ENCODE measurements around the gene WDR46.

Gene WDR46

DNA sequence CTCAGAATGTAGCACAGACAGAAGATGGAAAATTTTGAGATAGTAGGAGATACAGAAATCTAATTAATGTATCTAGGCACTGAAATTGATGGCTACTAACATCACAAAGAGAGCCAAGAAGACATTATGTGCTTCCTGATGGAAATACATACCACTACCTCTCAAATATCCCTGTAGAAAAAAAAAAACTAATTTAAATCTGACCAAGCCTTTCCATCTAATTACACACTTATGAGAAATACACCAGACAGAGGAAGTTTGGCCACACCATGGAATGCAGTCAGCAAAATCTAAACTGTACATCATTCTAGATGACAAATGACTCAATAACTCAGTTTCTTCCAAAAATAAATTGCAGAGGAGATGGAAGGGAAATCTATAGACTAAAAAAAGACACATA lies 36.3 kb downstream of the WDR46 start:
- DNase-seq (ENCODE audit: low read depth): no peak
- TF ChIP-seq, protein P1, sequence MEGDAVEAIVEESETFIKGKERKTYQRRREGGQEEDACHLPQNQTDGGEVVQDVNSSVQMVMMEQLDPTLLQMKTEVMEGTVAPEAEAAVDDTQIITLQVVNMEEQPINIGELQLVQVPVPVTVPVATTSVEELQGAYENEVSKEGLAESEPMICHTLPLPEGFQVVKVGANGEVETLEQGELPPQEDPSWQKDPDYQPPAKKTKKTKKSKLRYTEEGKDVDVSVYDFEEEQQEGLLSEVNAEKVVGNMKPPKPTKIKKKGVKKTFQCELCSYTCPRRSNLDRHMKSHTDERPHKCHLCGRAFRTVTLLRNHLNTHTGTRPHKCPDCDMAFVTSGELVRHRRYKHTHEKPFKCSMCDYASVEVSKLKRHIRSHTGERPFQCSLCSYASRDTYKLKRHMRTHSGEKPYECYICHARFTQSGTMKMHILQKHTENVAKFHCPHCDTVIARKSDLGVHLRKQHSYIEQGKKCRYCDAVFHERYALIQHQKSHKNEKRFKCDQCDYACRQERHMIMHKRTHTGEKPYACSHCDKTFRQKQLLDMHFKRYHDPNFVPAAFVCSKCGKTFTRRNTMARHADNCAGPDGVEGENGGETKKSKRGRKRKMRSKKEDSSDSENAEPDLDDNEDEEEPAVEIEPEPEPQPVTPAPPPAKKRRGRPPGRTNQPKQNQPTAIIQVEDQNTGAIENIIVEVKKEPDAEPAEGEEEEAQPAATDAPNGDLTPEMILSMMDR (IDR thresholded peaks at IDR 0.05; ENCODE audit: control insufficient read depth, insufficient read depth, low read depth, low read length, missing control alignments): no peak
- H3K4me3 ChIP-seq (ENCODE audit: control insufficient read depth, low read depth, low read length): no peak overlapping the region

DNA sequence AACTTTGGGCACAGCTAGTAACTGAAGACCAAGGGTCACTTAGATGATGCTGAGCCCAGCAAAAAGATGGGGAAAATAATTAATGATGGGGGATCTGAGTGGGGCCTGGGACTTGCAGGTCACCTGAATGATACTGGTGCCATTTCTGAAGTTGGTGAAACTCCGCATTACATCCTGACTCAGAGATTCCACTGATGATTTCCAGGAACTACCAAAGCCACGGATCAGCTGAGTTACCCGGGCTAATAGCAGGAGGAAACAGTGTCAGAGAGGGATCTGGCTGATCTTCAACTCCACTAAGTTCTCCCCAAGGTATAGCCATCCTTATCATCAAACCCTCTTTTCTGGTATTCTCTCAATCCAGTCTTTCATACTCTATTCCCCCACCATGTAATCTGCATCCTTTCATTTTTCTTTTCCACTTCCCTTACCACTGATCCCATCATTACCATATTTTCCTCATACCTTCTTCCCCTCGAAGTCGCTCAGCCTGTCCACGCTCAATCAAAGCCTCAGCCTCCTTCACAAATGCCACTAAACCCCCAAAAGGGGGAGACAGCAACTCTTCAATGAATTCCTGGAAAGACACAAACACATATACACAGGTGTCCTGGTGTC lies 37.5 kb downstream of the WDR46 start:
- DNase-seq (ENCODE audit: low read depth): no peak
- H3K4me3 ChIP-seq (ENCODE audit: control insufficient read depth, low read depth, low read length): no peak overlapping the region
- TF ChIP-seq, protein P1 (IDR thresholded peaks at IDR 0.05; ENCODE audit: control insufficient read depth, insufficient read depth, low read depth, low read length, missing control alignments): no peak

DNA sequence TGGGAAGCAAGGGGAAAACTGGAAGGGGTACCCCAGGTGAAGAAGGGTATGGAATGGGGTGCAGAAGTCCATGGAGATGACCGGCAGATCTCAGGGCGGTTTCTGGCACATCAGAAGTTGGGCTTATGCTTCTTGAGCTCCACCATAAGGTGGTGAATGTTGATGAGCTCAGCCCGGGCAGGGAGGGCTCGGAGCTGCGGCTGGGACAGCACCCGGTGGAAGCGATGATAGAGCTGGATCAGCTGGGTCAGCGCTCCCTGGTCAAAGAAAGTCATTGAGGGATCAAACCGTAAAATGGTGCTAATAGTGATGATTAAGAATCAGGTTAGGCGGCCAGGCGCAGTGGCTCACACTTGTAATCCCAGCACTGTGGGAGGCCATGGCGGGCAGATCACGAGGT lies 38.3 kb downstream of the WDR46 start:
- no peak for DNase-seq (ENCODE audit: low read depth)
- TF ChIP-seq, protein P1 (IDR thresholded peaks at IDR 0.05; ENCODE audit: control insufficient read depth, insufficient read depth, low read depth, low read length, missing control alignments): no peak
- H3K4me3 ChIP-seq (ENCODE audit: control insufficient read depth, low read depth, low read length): no peak overlapping the region

DNA sequence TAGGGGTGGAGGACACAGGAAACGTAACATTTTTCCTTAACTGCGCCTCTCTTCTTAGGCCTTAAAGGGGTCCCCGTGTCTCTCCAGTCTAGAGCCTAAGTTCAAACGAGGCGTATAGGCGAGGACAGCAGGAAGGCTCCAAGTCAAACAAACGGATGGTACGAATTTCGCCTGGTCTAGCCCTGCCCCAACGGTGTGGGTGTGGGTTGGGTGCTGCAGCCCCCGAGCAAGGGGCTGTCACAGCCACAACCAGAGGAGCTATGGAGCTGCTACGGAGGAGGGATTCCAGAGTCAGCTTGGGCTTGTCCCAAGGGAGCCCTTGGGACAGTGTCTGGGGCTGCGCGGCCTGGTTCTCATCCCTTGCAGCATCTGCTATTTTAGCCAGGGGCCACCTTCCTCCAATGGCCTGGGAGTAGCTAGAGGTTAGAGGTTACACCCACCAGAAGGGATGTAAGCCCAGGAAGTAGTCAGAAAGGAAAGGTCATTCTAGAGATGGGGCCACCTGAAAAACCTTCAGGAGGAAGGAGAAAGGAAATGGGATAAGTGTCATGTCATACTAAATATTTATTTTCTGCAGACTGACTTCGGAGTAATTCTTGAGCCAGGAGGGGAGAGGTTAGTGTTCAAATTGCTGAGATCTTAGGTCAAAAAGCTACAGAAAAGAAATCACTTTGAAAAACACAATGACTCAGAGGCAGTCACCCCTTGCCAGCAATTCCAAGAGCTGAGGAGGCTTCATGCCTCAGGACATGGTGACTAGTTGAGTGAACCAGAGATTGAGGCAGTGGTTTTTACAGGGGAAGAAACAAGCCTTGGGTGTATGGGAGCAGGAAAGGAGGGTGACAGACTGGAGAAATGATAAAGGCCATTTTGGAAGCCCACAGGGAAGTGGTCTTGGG lies 39.1 kb downstream of the WDR46 start:
- H3K4me3 ChIP-seq (ENCODE audit: control insufficient read depth, low read depth, low read length): peak overlapping the region; percentile 57
- TF ChIP-seq, protein P1 (IDR thresholded peaks at IDR 0.05; ENCODE audit: control insufficient read depth, insufficient read depth, low read depth, low read length, missing control alignments): no peak
- DNase-seq (ENCODE audit: low read depth): no peak

DNA sequence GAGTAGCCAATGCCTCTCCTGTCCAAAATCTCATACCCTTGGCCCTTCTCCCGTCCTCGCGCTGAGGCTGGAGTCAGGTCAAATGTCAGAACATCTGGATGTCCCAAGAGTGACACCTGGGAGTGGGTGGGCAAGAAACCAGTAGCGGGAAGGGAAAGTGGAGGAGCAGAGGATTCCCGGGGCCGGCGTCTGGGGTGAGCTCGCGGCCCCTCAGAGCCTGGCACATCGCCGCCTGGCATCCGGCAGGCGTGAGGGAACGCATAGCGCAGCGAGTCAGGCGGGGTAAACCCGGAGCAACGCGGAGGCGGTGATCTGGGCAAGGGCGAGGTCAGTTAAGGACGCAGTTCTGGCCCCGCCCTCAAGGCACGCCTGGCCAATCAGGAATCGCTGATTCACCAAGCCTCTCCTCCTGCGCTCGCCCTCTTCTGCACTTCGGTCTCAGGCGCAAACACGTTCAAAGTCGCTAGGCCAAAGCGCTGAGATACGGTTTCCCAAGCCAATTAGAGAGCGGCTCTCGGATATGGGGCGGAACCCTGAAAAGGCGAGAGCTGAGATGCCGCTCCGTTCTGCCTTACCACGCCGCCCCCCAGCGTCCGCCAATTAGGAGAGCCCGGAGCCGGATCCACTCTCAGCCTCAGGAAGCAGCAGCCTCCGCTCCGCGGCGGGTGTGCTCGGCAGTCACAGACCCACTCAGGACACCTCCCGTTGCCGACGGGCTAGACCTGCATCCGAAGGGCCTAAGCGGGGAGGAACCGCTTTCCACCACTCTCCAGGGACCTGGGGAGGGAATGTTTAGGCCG lies 39.9 kb downstream of the WDR46 start:
- peak overlapping the region; percentile 60 for H3K4me3 ChIP-seq (ENCODE audit: control insufficient read depth, low read depth, low read length)
- peak; percentile 95 for DNase-seq (ENCODE audit: low read depth)
- TF ChIP-seq, protein P1 (IDR thresholded peaks at IDR 0.05; ENCODE audit: control insufficient read depth, insufficient read depth, low read depth, low read length, missing control alignments): no peak

DNA sequence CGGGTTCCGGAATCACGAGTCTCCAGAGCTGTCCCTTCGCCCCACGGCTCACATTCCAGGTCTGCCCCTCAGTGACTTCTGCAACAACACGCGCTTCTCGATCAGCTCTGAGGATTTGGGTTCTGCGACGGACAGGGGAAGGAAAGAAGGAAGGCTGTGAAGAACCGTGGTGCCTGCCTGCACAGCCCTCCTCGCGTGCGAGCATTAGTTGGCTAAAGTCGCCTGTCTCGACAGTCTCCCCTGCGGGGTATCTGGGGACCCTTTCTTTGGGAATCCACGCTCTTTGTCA lies 40.5 kb downstream of the WDR46 start:
- peak overlapping the region; percentile 60 for H3K4me3 ChIP-seq (ENCODE audit: control insufficient read depth, low read depth, low read length)
- TF ChIP-seq, protein P1 (IDR thresholded peaks at IDR 0.05; ENCODE audit: control insufficient read depth, insufficient read depth, low read depth, low read length, missing control alignments): no peak
- no peak for DNase-seq (ENCODE audit: low read depth)

All from AG09309 (cell line).